Glutamatergic neuron (in vitro differentiated cells): Measurements from ENCODE around the gene KRTAP10-7. TPM values are rescaled to one million over a fixed set of nuclear protein-coding genes. Genes with fewer than 3 reads are reported as not detected.
"Not testable (repeated sequence)": the region's sequence is repeated elsewhere in the genome, so short reads cannot be mapped to it uniquely, and the experiment has no call there.

ENCODE experiments used
- DNase-seq: peaks from one replicate; pipeline ENCODE4 v3.0.0; 2022
- H3K27ac Mint-ChIP-seq: one replicate; pipeline ENCODE4 v1.8.0; 2020; ENCODE audit warnings: mild to moderate bottlenecking, mixed read lengths, inconsistent platforms; ENCODE audit not compliant: unreplicated experiment
- H3K27me3 Mint-ChIP-seq: one replicate; pipeline ENCODE4 v1.8.0; 2020; ENCODE audit warnings: mild to moderate bottlenecking, moderate library complexity, mixed read lengths, inconsistent platforms; ENCODE audit not compliant: unreplicated experiment
- H3K36me3 Mint-ChIP-seq: one replicate; pipeline ENCODE4 v1.8.0; 2020; ENCODE audit warnings: mild to moderate bottlenecking, mixed read lengths, inconsistent platforms; ENCODE audit not compliant: unreplicated experiment
- H3K4me1 Mint-ChIP-seq: one replicate; pipeline ENCODE4 v1.8.0; 2020; ENCODE audit warnings: mild to moderate bottlenecking, low read depth, mixed read lengths, inconsistent platforms; ENCODE audit not compliant: unreplicated experiment
- H3K4me3 Mint-ChIP-seq: one replicate; pipeline ENCODE4 v1.8.0; 2020; ENCODE audit warnings: mild to moderate bottlenecking, mixed read lengths, inconsistent platforms; ENCODE audit not compliant: unreplicated experiment
- H3K9me3 Mint-ChIP-seq: one replicate; pipeline ENCODE4 v1.8.0; 2020; ENCODE audit warnings: mild to moderate bottlenecking, moderate library complexity, mixed read lengths, inconsistent platforms; ENCODE audit not compliant: unreplicated experiment
- total RNA-seq: library from RNA; stranded (reverse); fragmentation: NEBNext Ultra II Directional; extraction: Animal tissue kit (Norgen Biotek cat#: 25700); gene quantifications from one replicate; pipeline ENCODE4 v1.2.1, GENCODE V29; 2021; ENCODE audit not compliant: unreplicated experiment
- TF ChIP-seq, protein P1 (sequence below): fragments of 200-600 bp; sonication (generic); IDR thresholded peaks from one replicate; pipeline ENCODE4 v1.5.0; 2021; ENCODE audit not compliant: partially characterized antibody, unreplicated experiment

Gene KRTAP10-7
- total RNA-seq, 1 donor from 2014 or later: not detected

DNA sequence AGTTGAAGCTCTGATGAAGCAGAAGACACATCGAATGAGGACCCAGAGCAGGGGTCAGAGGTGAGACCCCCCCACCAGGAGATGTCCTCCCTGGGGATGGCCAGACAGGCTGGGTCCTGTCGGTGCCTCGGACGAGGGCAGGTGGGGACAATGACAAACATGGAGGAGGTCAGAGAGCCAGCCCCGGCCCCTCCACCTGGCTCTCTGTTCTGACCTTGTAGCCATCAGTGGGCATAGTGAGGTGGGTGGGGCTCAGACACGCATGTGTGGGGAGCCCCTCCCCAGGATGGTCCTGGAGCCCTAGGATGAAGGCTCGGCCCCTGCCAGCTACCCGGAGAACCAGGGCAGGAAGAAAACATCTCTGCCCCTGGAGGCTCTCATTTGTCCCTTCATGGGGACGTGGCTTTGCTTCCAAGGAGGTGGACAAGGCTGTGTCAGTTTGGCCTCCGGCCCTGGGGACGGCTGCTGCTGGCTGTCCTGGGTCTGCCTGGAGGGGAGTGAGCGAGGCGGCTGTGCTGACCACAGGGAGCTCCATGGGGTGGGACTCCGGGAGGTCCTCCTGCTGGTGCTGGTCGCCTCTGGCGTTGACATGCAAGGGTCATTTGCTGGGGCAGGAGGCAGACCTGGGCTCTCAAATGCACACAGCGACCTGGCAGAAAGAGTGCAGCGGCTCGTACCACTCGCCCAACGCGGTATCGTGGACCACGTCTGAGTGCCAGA lies 10.7 kb upstream of the KRTAP10-7 start:
- H3K36me3 Mint-ChIP-seq: peaks cover 4% of the 10 kb centered on the region
- H3K27me3 Mint-ChIP-seq: peaks cover 8% of the 10 kb centered on the region
- no peak for DNase-seq
- H3K27ac Mint-ChIP-seq: no peak overlapping the region
- peaks cover 8% of the 10 kb centered on the region for H3K9me3 Mint-ChIP-seq
- no peak overlapping the region for H3K4me3 Mint-ChIP-seq
- TF ChIP-seq, protein P1, sequence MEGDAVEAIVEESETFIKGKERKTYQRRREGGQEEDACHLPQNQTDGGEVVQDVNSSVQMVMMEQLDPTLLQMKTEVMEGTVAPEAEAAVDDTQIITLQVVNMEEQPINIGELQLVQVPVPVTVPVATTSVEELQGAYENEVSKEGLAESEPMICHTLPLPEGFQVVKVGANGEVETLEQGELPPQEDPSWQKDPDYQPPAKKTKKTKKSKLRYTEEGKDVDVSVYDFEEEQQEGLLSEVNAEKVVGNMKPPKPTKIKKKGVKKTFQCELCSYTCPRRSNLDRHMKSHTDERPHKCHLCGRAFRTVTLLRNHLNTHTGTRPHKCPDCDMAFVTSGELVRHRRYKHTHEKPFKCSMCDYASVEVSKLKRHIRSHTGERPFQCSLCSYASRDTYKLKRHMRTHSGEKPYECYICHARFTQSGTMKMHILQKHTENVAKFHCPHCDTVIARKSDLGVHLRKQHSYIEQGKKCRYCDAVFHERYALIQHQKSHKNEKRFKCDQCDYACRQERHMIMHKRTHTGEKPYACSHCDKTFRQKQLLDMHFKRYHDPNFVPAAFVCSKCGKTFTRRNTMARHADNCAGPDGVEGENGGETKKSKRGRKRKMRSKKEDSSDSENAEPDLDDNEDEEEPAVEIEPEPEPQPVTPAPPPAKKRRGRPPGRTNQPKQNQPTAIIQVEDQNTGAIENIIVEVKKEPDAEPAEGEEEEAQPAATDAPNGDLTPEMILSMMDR: no peak
- H3K4me1 Mint-ChIP-seq: peaks cover 9% of the 10 kb centered on the region

DNA sequence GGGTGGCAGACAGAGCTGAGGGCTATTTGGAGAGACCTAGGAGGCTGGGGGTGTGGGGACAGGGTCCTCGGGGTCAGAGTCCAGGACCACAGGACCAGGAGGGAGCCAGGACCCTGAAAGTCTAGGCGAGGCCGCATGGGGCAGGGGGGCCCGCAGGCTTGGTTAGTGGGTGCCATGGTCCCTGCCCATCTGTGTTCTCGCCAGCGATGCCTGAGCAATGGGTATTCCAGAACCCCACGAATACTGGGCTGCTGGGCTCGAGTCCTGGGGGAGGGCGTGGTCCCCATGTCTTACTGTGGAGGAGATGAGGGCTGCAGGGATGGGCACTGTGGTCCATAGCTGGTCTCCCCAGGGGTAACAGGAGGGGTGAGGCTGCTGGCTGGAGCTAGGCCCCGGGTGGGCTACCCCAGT lies 10.1 kb upstream of the KRTAP10-7 start:
- Mint-ChIP-seq H3K9me3 (peaks cover 5% of the 10 kb centered on the region), H3K27me3 (peaks cover 8% of the 10 kb centered on the region), H3K27ac (no peak overlapping the region), H3K36me3 (peaks cover 4% of the 10 kb centered on the region), H3K4me3 (no peak overlapping the region), H3K4me1 (peaks cover 9% of the 10 kb centered on the region)
- TF ChIP-seq, protein P1: no peak
- DNase-seq: no peak

DNA sequence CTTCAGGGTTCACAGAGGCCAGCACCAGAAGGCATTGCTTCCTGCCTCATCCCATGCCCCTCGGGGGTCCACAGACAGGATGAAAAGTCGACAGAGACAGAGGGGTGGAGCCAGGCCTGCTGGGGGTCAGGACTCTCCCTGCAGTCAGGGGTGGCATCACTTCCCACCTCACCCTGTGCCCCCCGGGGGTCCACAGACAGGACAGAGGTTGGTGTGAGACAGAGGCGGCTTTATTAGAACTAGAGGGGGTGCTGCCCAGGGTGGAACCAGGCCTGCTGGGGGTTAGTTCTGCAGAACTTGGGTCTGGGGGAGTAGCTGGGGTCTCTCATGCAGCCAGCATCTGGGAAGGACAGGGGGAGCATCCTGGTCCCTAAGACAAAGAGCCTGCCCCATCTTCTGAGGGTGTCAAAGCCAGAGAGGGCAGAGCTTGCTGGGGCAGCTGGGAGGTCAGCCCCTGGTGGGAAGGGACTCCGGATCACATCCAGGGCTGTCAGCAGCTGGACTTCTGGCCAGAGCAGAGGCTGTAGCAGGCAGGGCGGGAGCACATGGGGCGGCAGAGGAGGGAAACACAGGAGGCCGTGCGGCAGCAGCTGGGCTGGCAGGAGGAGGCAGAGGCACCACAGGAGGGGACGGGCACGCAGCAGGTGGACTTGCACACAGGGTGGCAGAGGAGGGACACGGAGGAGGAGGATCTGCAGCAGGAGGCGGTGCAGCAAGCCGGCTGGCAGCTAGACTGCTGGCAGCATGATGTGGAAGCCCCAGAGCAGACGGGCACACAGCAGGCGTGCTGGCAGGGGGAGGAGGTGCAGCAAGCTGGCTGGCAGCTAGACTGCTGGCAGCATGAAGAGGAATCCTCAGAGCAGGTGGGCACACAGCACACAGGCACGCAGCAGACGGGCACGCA lies 9.2 kb upstream of the KRTAP10-7 start:
- not testable (repeated sequence) for H3K36me3 Mint-ChIP-seq, H3K4me1 Mint-ChIP-seq, H3K27me3 Mint-ChIP-seq, H3K9me3 Mint-ChIP-seq, H3K4me3 Mint-ChIP-seq, DNase-seq
- H3K27ac Mint-ChIP-seq: peak overlapping the region; percentile 33

DNA sequence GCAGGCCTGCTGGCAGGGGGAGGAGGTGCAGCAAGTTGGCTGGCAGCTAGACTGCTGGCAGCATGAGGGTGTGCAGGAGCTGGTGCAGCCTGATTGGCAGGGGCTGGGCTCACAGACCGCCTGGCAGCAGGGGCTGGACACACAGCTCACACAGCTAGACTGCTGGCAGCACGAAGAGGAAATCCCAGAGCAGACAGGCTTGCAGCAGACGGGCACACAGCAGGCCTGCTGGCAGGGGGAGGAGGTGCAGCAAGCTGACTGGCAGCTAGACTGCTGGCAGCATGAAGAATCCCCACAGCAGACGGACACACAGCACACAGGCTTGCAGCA lies 8.6 kb upstream of the KRTAP10-7 start:
- not testable (repeated sequence) for H3K27ac Mint-ChIP-seq, H3K4me1 Mint-ChIP-seq, DNase-seq, H3K4me3 Mint-ChIP-seq, H3K27me3 Mint-ChIP-seq, H3K36me3 Mint-ChIP-seq, H3K9me3 Mint-ChIP-seq

DNA sequence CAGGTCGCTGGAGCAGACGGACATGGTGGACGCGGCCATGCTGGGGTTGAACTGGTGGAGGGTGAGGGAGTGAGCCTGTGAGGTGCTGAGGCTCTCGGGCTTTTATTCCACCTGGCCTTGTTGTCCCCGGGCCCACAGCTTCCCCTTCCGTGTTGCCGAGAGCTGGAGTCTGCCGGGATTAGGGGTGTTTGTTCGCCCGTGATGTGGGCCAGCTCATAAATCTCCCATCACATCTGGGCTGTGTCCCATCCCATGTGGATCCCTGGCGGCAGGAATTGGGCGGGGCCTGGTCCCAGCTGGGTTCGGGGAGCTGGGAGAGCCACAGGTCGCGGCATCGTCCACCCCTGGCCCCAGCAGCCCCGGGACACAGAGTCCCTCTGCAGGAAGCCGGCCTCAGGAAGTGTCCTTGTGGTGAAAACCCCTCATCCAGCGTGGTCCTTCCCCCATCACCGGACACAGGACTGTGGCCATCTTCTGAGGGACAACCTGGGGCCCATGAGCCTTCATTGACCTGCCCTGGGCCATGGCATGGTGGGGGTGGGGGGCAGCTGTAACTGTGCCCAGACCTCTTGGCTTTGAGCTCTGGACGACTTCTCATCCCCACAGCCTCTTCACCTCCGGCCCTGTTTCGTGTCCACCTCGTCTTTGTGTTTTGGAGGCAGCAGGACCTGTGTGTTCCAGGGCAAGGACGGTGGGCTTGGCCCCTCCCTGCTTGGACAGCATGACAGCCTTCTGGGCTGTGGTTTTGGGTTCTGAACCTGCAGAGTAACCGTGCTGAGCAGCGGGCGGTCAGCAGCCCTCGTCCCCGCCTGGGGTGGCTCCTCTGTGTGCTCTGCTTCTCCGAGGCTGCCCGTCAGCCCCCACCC lies 7.7 kb upstream of the KRTAP10-7 start, which contains the start of gene KRTAP10-6:
TSS of gene KRTAP10-6 (minus strand) at position 60 of the 866 bp plus-strand sequence. CDS start at position 39, 21 bp downstream.
- Mint-ChIP-seq H3K4me1 (peaks cover 9% of the 10 kb centered on the region), H3K27ac (peak within 1 kb of the TSS; percentile 33), H3K9me3 (peaks cover 8% of the 10 kb centered on the region), H3K4me3 (no peak within 1 kb of the TSS), H3K36me3 (no peaks in the 10 kb centered on the region), H3K27me3 (peaks cover 8% of the 10 kb centered on the region)
- no peak for DNase-seq
- TF ChIP-seq, protein P1: no peak
